ENCODE data around the gene FGF22.

- TF ChIP-seq CTCF (IDR thresholded peaks at IDR 0.05; ENCODE audit: low read length) (no peak), EZH2phosphoT487 (IDR thresholded peaks at IDR 0.05; ENCODE audit: low read length) (no peak), EZH2 (optimal IDR thresholded peaks at IDR 0.05; ENCODE audit: low read depth, low read length) (no peak)
Observed at GRCh38 chr19:655691-656090, 16.0 kb downstream of the FGF22 start.

Measured in MM.1S (cell line).